IMR-90 (cell line): Measurements from ENCODE around the gene APCDD1. TPM values are rescaled to one million over a fixed set of nuclear protein-coding genes. Genes with fewer than 3 reads are reported as not detected.

Experiments
- MXI1 ChIP-seq: IDR thresholded peaks from 2 replicates; pipeline ENCODE4 v1.6.1; 2012; ENCODE audit warnings: low read depth, mild to moderate bottlenecking, low read length, moderate library complexity, borderline replicate concordance
- polyA plus RNA-seq, 3 experiments: library from polyadenylated mRNA; depleted of rRNA; stranded (reverse); fragments of >200 nt; gene quantifications; 2 replicates each; pipeline ENCODE4 v1.2.3, GENCODE V29; 2012; ENCODE audit warnings: low replicate concordance in 1 of 3
- total RNA-seq: library from RNA; depleted of rRNA; stranded (reverse); fragments of >200 nt; gene quantifications from 2 replicates; pipeline ENCODE4 v1.2.3, GENCODE V29; 2012
- TF ChIP-seq, protein P1 (sequence below): fragments of 150-350 bp; IDR thresholded peaks from 2 replicates; pipeline ENCODE4 v1.6.1; 2016; ENCODE audit warnings: low read depth, mild to moderate bottlenecking, low read length, moderate library complexity, borderline replicate concordance

The APCDD1 gene
- total and polyA plus RNA-seq, 2 of the 4 experiments (the other 2 are of a cell fraction), result 1.1 to 2.2 TPM

DNA sequence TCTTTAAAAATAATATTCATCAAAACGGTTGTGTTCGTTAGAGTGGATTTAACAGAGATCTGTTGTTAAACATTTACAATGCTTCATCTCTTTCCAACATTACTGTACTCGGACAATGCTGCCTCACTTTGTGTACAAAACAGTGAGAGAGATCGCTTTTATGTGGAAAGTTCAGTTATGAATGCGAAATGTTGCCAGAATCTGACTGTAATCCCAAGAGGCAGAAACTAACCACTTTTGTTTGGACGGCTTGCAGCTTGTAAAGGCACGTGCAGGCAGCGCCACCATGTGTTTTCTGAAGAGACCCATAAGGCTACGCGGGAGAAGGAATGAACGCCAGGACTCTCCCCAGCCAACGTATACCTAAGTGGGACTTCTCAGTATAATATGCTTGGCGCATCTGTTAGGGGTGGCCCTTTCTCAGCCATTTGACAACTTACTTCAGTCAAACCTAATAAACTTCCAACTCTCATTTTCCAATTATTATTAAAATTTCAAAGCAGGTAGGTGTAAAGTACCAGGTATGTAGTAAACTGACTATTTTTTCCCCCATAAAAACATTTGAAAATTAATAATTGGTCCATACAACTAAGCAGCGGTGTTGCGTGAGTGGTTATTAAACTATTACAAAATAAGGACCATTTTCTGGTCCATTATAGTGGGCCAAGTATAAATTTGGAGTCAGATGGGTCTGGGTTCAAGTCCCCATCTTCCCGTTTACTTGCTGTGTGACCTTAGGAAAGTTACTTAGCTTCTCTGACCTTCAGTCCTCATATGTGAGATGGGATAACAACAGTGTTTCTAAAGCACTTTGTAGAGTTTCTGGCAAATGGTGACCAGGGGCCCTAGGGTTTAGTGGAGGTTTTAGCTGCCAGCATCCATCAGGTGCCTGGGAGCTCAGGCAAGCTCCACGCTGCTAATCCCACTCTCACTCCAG lies 65.8 kb downstream of the APCDD1 start (continued):
- TF ChIP-seq, protein P1, sequence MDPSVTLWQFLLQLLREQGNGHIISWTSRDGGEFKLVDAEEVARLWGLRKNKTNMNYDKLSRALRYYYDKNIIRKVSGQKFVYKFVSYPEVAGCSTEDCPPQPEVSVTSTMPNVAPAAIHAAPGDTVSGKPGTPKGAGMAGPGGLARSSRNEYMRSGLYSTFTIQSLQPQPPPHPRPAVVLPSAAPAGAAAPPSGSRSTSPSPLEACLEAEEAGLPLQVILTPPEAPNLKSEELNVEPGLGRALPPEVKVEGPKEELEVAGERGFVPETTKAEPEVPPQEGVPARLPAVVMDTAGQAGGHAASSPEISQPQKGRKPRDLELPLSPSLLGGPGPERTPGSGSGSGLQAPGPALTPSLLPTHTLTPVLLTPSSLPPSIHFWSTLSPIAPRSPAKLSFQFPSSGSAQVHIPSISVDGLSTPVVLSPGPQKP, result no peak
- 0 out of 2 replicates have a peak, but pooled peaks have one; percentile 61 for TF ChIP-seq MXI1
